H1 (cell line): ENCODE measurements around the gene ANKRD11. TPM values are rescaled to one million over a fixed set of nuclear protein-coding genes. Genes with fewer than 3 reads are reported as not detected.

Source experiments
- HDAC6 ChIP-seq: IDR thresholded peaks from one replicate; pipeline ENCODE4 v1.7.1; 2012; ENCODE audit warnings: low read depth, mild to moderate bottlenecking, inconsistent platforms, low read length, moderate library complexity
- KDM4A ChIP-seq: IDR thresholded peaks from one replicate; pipeline ENCODE4 v1.7.1; 2012; ENCODE audit warnings: low read depth, mild to moderate bottlenecking, moderate library complexity, low read length, inconsistent platforms; ENCODE audit not compliant: severe bottlenecking
- RBBP5 ChIP-seq: IDR thresholded peaks from 2 replicates; pipeline ENCODE4 v1.7.1; 2012; ENCODE audit warnings: low read depth, mild to moderate bottlenecking, inconsistent platforms, low read length, moderate library complexity, borderline replicate concordance
- RNF2 ChIP-seq: fragments of 200-900, 300-1000 bp; sonication (generic); IDR thresholded peaks from 2 replicates; pipeline ENCODE4 v1.7.1; 2016; ENCODE audit warnings: borderline replicate concordance, low read depth, mild to moderate bottlenecking, antibody characterized with exemption, low read length; ENCODE audit not compliant: poor library complexity, severe bottlenecking; ENCODE audit errors: missing control alignments
- SAP30 ChIP-seq: fragments of 300-600 bp; sonication (generic); IDR thresholded peaks from 2 replicates; pipeline ENCODE4 v1.7.1; 2012; ENCODE audit warnings: low read length, moderate library complexity, mild to moderate bottlenecking, inconsistent platforms; ENCODE audit not compliant: insufficient read depth, insufficient replicate concordance
- SRF ChIP-seq: IDR thresholded peaks from 2 replicates; pipeline ENCODE4 v1.6.1; 2011; ENCODE audit warnings: mild to moderate bottlenecking, low read depth, low read length, moderate library complexity
- polyA plus RNA-seq, 7 experiments: library from polyadenylated mRNA; depleted of rRNA in 3 of 7; stranded (reverse) in 5 of 7; unstranded in 2 of 7; fragments of >200 nt in 5 of 7; fragments of 200-250 nt in 2 of 7; gene quantifications; 1 replicate in 5 of 7; 2 replicates in 1 of 7; 4 replicates in 1 of 7; pipeline versions ENCODE4 v1.2.1 to v1.2.3, GENCODE V29; 2011 to 2013; ENCODE audit warnings: missing spikeins in 2 of 7, mixed read lengths in 2 of 7
- total RNA-seq: library from RNA; stranded (reverse); fragmentation: NEBNext Ultra II Directional; extraction: Animal tissue kit (Norgen Biotek cat#: 25700); gene quantifications from 2 replicates; pipeline ENCODE4 v1.2.1, GENCODE V29; 2021
- TF ChIP-seq, protein P1 (sequence below): fragments of 300-600 bp; sonication (generic); IDR thresholded peaks from 2 replicates; pipeline ENCODE4 v1.7.1; 2012; ENCODE audit warnings: low read length, moderate library complexity, mild to moderate bottlenecking, inconsistent platforms; ENCODE audit not compliant: insufficient replicate concordance
- TF ChIP-seq, protein P2 (sequence below): IDR thresholded peaks from 2 replicates; pipeline ENCODE4 v1.6.1; 2012; ENCODE audit warnings: inconsistent platforms

Gene ANKRD11
- total and polyA plus RNA-seq, 2 of the 8 experiments (the other 6 are each of a cell fraction or from before 2014, with no cell fraction given) = 46.5 to 142 TPM

DNA sequence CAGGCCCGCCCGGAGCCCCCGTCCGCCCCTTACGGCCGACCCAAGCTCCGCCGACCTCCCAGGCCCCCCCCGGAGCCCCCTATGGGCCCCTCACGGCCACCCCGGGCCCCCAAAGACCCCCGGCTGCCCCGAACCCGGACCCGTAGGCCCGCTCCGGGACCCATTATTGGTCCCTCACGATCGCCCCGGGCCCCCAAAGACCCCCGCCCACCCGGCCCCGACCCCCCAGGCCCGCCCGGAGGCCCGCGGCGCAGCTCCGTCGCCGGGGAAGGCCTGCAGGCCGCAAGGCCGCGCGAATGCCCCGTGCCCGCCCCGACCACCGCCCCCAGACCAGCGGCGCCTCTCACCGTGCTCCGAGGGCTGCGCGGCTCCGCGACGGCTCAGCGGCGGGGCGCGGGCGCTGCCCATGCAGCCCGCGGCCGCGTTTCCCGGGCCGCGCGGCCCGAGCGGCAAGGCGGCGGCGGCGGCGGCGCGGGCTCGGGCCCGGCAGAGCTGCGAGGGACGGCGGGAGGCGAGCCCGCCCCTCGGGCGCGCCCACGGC, 393 bp downstream of the ANKRD11 start (continued):
- TF ChIP-seq, protein P1, sequence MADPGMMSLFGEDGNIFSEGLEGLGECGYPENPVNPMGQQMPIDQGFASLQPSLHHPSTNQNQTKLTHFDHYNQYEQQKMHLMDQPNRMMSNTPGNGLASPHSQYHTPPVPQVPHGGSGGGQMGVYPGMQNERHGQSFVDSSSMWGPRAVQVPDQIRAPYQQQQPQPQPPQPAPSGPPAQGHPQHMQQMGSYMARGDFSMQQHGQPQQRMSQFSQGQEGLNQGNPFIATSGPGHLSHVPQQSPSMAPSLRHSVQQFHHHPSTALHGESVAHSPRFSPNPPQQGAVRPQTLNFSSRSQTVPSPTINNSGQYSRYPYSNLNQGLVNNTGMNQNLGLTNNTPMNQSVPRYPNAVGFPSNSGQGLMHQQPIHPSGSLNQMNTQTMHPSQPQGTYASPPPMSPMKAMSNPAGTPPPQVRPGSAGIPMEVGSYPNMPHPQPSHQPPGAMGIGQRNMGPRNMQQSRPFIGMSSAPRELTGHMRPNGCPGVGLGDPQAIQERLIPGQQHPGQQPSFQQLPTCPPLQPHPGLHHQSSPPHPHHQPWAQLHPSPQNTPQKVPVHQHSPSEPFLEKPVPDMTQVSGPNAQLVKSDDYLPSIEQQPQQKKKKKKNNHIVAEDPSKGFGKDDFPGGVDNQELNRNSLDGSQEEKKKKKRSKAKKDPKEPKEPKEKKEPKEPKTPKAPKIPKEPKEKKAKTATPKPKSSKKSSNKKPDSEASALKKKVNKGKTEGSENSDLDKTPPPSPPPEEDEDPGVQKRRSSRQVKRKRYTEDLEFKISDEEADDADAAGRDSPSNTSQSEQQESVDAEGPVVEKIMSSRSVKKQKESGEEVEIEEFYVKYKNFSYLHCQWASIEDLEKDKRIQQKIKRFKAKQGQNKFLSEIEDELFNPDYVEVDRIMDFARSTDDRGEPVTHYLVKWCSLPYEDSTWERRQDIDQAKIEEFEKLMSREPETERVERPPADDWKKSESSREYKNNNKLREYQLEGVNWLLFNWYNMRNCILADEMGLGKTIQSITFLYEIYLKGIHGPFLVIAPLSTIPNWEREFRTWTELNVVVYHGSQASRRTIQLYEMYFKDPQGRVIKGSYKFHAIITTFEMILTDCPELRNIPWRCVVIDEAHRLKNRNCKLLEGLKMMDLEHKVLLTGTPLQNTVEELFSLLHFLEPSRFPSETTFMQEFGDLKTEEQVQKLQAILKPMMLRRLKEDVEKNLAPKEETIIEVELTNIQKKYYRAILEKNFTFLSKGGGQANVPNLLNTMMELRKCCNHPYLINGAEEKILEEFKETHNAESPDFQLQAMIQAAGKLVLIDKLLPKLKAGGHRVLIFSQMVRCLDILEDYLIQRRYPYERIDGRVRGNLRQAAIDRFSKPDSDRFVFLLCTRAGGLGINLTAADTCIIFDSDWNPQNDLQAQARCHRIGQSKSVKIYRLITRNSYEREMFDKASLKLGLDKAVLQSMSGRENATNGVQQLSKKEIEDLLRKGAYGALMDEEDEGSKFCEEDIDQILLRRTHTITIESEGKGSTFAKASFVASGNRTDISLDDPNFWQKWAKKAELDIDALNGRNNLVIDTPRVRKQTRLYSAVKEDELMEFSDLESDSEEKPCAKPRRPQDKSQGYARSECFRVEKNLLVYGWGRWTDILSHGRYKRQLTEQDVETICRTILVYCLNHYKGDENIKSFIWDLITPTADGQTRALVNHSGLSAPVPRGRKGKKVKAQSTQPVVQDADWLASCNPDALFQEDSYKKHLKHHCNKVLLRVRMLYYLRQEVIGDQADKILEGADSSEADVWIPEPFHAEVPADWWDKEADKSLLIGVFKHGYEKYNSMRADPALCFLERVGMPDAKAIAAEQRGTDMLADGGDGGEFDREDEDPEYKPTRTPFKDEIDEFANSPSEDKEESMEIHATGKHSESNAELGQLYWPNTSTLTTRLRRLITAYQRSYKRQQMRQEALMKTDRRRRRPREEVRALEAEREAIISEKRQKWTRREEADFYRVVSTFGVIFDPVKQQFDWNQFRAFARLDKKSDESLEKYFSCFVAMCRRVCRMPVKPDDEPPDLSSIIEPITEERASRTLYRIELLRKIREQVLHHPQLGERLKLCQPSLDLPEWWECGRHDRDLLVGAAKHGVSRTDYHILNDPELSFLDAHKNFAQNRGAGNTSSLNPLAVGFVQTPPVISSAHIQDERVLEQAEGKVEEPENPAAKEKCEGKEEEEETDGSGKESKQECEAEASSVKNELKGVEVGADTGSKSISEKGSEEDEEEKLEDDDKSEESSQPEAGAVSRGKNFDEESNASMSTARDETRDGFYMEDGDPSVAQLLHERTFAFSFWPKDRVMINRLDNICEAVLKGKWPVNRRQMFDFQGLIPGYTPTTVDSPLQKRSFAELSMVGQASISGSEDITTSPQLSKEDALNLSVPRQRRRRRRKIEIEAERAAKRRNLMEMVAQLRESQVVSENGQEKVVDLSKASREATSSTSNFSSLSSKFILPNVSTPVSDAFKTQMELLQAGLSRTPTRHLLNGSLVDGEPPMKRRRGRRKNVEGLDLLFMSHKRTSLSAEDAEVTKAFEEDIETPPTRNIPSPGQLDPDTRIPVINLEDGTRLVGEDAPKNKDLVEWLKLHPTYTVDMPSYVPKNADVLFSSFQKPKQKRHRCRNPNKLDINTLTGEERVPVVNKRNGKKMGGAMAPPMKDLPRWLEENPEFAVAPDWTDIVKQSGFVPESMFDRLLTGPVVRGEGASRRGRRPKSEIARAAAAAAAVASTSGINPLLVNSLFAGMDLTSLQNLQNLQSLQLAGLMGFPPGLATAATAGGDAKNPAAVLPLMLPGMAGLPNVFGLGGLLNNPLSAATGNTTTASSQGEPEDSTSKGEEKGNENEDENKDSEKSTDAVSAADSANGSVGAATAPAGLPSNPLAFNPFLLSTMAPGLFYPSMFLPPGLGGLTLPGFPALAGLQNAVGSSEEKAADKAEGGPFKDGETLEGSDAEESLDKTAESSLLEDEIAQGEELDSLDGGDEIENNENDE = no peak
- no peak for TF ChIP-seq HDAC6
- no peak for TF ChIP-seq KDM4A
- no peak for TF ChIP-seq RBBP5
- no peak for TF ChIP-seq RNF2
- no peak for TF ChIP-seq SAP30
- TF ChIP-seq, protein P2, sequence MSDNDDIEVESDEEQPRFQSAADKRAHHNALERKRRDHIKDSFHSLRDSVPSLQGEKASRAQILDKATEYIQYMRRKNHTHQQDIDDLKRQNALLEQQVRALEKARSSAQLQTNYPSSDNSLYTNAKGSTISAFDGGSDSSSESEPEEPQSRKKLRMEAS = no peak
- no peak for TF ChIP-seq SRF
